IMR-90 (cell line): Measurements from ENCODE around the gene GNAS-AS1.

Experiments used
- BHLHE40 ChIP-seq: fragments of 150-350 bp; IDR thresholded peaks from 2 replicates; pipeline ENCODE4 v1.6.1; 2016; ENCODE audit warnings: mild to moderate bottlenecking, low read depth, low read length
- ELK1 ChIP-seq: fragments of 150-350 bp; IDR thresholded peaks from 2 replicates; pipeline ENCODE4 v1.6.1; 2016; ENCODE audit warnings: low read depth, mild to moderate bottlenecking, low read length, moderate library complexity, borderline replicate concordance
- FOS ChIP-seq: fragments of 150-350 bp; IDR thresholded peaks from 2 replicates; pipeline ENCODE4 v1.6.1; 2016; ENCODE audit warnings: low read depth, low read length
- MAZ ChIP-seq: IDR thresholded peaks from 2 replicates; pipeline ENCODE4 v1.6.1; 2012; ENCODE audit warnings: low read depth, mild to moderate bottlenecking, low read length, improper control_type of control experiment, moderate library complexity, borderline replicate concordance
- MXI1 ChIP-seq: IDR thresholded peaks from 2 replicates; pipeline ENCODE4 v1.6.1; 2012; ENCODE audit warnings: low read depth, mild to moderate bottlenecking, low read length, moderate library complexity, borderline replicate concordance
- NFE2L2 ChIP-seq: fragments of 150-350 bp; IDR thresholded peaks from 2 replicates; pipeline ENCODE4 v1.6.1; 2016; ENCODE audit warnings: low read depth, mild to moderate bottlenecking, low read length
- POLR2A ChIP-seq: IDR thresholded peaks from 2 replicates; pipeline ENCODE4 v1.6.1; 2012; ENCODE audit warnings: mild to moderate bottlenecking, low read depth, low read length
- RAD21 ChIP-seq: IDR thresholded peaks from 2 replicates; pipeline ENCODE4 v1.6.1; 2012; ENCODE audit warnings: low read length, improper control_type of control experiment
- RCOR1 ChIP-seq: IDR thresholded peaks from 2 replicates; pipeline ENCODE4 v1.6.1; 2012; ENCODE audit warnings: mild to moderate bottlenecking, low read length, improper control_type of control experiment; ENCODE audit not compliant: insufficient replicate concordance
- USF2 ChIP-seq: fragments of 150-350 bp; IDR thresholded peaks from 2 replicates; pipeline ENCODE4 v1.6.1; 2017; ENCODE audit warnings: mild to moderate bottlenecking, antibody characterized with exemption, low read length, low read depth
- TF ChIP-seq, protein P1 (sequence below): conservative IDR thresholded peaks from 2 replicates; pipeline ENCODE4 v1.5.1; 2012; ENCODE audit warnings: mild to moderate bottlenecking, low read depth, low read length, improper control_type of control experiment

DNA sequence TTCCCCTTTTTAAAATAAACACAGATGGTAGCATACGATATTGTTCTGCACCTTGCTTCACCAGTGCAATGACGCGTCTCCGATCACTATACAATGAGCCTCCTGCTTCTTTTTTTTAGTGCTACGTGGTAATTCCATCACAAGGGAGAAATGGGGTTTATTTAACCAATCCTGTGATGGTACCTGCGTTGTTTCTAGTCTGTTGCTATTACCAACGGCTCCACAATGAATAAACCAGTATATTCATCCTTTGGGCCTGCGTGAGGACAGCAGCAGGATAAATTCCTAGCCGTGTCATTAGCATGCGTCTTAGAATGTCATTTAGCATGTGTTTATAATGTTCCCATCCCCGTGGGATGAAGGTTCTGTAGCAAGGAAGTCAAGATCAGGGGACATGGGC lies 42.9 kb downstream of the GNAS-AS1 start:
- TF ChIP-seq, protein P1, sequence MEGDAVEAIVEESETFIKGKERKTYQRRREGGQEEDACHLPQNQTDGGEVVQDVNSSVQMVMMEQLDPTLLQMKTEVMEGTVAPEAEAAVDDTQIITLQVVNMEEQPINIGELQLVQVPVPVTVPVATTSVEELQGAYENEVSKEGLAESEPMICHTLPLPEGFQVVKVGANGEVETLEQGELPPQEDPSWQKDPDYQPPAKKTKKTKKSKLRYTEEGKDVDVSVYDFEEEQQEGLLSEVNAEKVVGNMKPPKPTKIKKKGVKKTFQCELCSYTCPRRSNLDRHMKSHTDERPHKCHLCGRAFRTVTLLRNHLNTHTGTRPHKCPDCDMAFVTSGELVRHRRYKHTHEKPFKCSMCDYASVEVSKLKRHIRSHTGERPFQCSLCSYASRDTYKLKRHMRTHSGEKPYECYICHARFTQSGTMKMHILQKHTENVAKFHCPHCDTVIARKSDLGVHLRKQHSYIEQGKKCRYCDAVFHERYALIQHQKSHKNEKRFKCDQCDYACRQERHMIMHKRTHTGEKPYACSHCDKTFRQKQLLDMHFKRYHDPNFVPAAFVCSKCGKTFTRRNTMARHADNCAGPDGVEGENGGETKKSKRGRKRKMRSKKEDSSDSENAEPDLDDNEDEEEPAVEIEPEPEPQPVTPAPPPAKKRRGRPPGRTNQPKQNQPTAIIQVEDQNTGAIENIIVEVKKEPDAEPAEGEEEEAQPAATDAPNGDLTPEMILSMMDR: no peak
- TF ChIP-seq POLR2A (no peak), ELK1 (no peak), USF2 (no peak), BHLHE40 (no peak), RCOR1 (no peak), RAD21 (no peak), NFE2L2 (no peak), MXI1 (no peak), FOS (no peak), MAZ (no peak)
